ENCODE measurements around the gene COL5A1. TPM values are rescaled to one million over a fixed set of nuclear protein-coding genes. Genes with fewer than 3 reads are reported as not detected.

COL5A1 gene
- total RNA-seq, 2 donors from 2014 or later, result 10.9 to 22.0 TPM

- no peak for TF ChIP-seq CTCF (IDR thresholded peaks at IDR 0.05)
- H3K27me3 ChIP-seq, result no peaks in the 10 kb centered on the region
- no peak overlapping the region for H3K27ac ChIP-seq
- no peak overlapping the region for H3K4me3 ChIP-seq
- H3K9me3 ChIP-seq, result no peaks in the 10 kb centered on the region
- peaks cover 9% of the 10 kb centered on the region for H3K36me3 ChIP-seq
- no peak for DNase-seq (ENCODE audit: low spot score)
- no peaks in the 10 kb centered on the region for H3K4me1 ChIP-seq
These were observed 202.1 kb downstream of the COL5A1 start for GRCh38 chr9:134843740-134844139.

- H3K36me3 ChIP-seq, result peaks cover 9% of the 10 kb centered on the region
- no peak for DNase-seq (ENCODE audit: low spot score)
- H3K27me3 ChIP-seq, result no peaks in the 10 kb centered on the region
- no peak overlapping the region for H3K27ac ChIP-seq
- no peak overlapping the region for H3K4me3 ChIP-seq
- TF ChIP-seq CTCF (IDR thresholded peaks at IDR 0.05), result no peak
- H3K9me3 ChIP-seq, result no peaks in the 10 kb centered on the region
- H3K4me1 ChIP-seq, result no peaks in the 10 kb centered on the region
These were observed 203.2 kb downstream of the COL5A1 start for GRCh38 chr9:134844821-134845220.

- no peak for TF ChIP-seq CTCF (IDR thresholded peaks at IDR 0.05)
- Histone ChIP-seq H3K4me3 (no peak overlapping the region), H3K4me1 (no peaks in the 10 kb centered on the region), H3K27ac (no peak overlapping the region), H3K36me3 (peaks cover 9% of the 10 kb centered on the region), H3K27me3 (no peaks in the 10 kb centered on the region), H3K9me3 (no peaks in the 10 kb centered on the region)
- no peak for DNase-seq (ENCODE audit: low spot score)
These were observed 204.6 kb downstream of the COL5A1 start for GRCh38 chr9:134846187-134846586.

DNA sequence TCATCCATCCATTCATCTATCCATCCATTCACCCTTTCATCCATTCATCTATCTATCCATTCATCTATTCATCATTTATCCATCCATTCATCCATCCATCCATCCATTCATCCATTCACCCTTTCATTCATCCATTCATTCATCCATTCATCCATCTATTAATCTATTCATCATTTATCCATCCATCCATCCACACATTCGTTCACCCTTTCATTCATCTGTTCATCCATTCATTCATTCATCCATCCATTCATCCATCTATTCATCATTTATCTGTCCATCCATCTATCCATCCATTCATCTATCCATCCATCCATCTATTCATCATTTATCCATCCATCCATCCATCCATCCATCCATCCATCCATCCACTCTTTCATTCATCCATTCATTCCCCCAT, 205.1 kb downstream of the COL5A1 start:
- Histone ChIP-seq H3K36me3 (peaks cover 9% of the 10 kb centered on the region), H3K27ac (no peak overlapping the region), H3K4me3 (no peak overlapping the region), H3K9me3 (no peaks in the 10 kb centered on the region), H3K27me3 (no peaks in the 10 kb centered on the region), H3K4me1 (no peaks in the 10 kb centered on the region)
- TF ChIP-seq CTCF (IDR thresholded peaks at IDR 0.05), result no peak
- no peak for DNase-seq (ENCODE audit: low spot score)

- Histone ChIP-seq H3K36me3 (peaks cover 9% of the 10 kb centered on the region), H3K4me1 (no peaks in the 10 kb centered on the region), H3K4me3 (no peak overlapping the region), H3K27me3 (no peaks in the 10 kb centered on the region), H3K27ac (no peak overlapping the region), H3K9me3 (no peaks in the 10 kb centered on the region)
- TF ChIP-seq CTCF (IDR thresholded peaks at IDR 0.05), result no peak
- DNase-seq (ENCODE audit: low spot score), result no peak
These were observed 205.5 kb downstream of the COL5A1 start for GRCh38 chr9:134847138-134847537.

GRCh38 chr9:134847752-134848432, 206.3 kb downstream of the COL5A1 start:
- no peaks in the 10 kb centered on the region for H3K9me3 ChIP-seq
- H3K4me1 ChIP-seq, result no peaks in the 10 kb centered on the region
- no peak for TF ChIP-seq CTCF (IDR thresholded peaks at IDR 0.05)
- H3K4me3 ChIP-seq, result no peak overlapping the region
- no peak overlapping the region for H3K27ac ChIP-seq
- peaks cover 8% of the 10 kb centered on the region for H3K36me3 ChIP-seq
- no peak for DNase-seq (ENCODE audit: low spot score)
- no peaks in the 10 kb centered on the region for H3K27me3 ChIP-seq

Measured in right atrium auricular region (tissue), 2 donors.